Peyer's patch (tissue), 4 donors: Measurements from ENCODE around the gene EPHB1.

Source experiments
- CTCF ChIP-seq, 6 experiments: fragments of 450-650 bp in 4 of 6; fragments of 200-600 bp in 2 of 6; sonication (generic) in 1 of 6; IDR thresholded peaks; one replicate each; pipeline ENCODE4 v1.5.1; 2017 to 2019; ENCODE audit warnings: antibody characterized with exemption in 6 of 6, mild to moderate bottlenecking in 3 of 6, moderate library complexity in 1 of 6
- POLR2A ChIP-seq, 2 donors: fragments of 450-650 bp; IDR thresholded peaks; one replicate each; pipeline ENCODE4 v1.5.1; 2017; ENCODE audit warnings: antibody characterized with exemption in 2 of 2, mild to moderate bottlenecking in 2 of 2, moderate library complexity in 2 of 2

GRCh38 chr3:134883697-134884385 lies 88.8 kb downstream of the EPHB1 start:
- TF ChIP-seq CTCF (IDR thresholded peaks at IDR 0.05) (no peak), POLR2A (IDR thresholded peaks at IDR 0.05) (no peak)
